HG02678 (cell line): ENCODE measurements around the gene AXDND1.
"Not testable (repeated sequence)": the region's sequence is repeated elsewhere in the genome, so short reads cannot be mapped to it uniquely, and the experiment has no call there.

Experiments
- ATAC-seq: cut with Tn5 transposase; IDR thresholded peaks from one replicate; pipeline ENCODE4 v1.9.1; 2021; ENCODE audit warnings: mild to moderate bottlenecking, moderate library complexity; ENCODE audit not compliant: unreplicated experiment

AXDND1 gene

DNA sequence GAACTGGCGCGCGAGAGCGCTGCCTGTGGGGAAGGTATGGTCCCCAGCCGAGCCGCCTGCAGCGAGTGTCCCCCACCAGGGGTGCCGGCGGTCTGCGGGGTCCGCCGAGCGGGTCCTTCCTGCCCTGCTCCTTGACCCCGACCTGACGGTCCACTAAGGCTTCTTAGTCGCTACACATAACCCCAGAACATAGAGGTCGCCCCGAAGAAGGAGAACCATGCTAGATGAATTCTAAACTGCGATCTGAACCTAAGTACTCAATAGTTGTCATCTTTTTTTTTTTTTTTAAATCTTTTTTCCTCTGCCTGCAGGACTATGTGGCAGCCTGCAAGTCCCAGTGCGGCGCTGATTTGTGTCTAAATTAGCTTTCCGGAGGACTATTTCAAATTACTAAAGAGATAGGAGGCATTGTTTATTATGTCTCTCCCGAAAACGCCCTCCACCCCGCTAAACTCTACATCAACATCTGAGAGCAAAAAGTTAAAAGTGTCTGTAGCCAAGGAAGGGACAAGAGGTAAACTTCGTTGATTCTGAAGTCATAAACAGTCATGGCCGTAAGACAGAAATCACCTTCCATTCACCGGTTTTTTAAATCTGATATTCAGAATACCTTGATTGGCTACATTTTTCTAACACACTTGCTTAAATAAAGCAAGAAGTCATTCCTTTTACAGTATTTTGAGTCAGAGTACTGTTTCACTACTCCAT is 476 bp downstream of the AXDND1 start:
- ATAC-seq: peak; percentile 33

GRCh38 chr1:179369751-179370341 is 4.1 kb downstream of the AXDND1 start:
- no peak for ATAC-seq

DNA sequence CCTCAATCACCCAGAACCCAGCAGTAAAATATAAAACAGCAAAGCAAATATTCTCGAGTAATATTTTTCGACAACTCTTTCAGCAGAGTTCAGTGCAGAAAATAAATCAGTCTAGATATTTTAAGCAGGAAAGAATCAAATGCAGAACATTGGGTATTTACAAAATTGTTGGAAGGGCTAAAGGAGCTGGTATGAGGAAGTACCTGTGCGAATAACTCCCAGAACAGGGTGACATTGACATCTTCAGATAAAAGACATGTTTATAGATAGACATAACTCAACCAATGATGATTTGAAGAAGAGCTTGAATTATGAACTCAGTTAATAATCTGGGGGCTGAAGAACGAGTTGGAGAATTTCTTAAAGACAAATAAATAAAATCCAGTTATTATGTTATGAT is 6.4 kb downstream of the AXDND1 start:
- no peak for ATAC-seq

DNA sequence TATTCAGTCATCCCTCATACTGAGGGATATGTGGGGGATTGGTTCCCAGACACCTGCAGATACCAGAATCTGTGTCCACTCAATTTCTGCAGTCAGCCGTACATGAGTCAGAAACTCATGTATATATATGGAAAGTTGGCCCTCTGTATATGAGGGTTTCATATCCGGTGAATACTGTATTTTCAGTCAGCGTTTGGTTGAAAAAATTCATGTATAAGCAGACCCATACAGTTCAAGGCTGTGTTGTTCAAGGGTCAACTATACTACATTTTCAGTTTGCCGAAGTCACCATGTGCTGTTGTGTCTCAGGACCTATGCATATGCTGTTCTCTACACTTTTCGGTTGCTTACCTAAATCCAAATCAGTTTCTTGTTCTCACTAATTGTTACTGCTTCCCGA is 10.5 kb downstream of the AXDND1 start:
- no peak for ATAC-seq

- no peak for ATAC-seq
Observed at GRCh38 chr1:179380299-179380698, 14.5 kb downstream of the AXDND1 start.

GRCh38 chr1:179384027-179384426 is 18.3 kb downstream of the AXDND1 start:
- ATAC-seq: no peak

GRCh38 chr1:179385510-179385909 is 19.7 kb downstream of the AXDND1 start:
- no peak for ATAC-seq

GRCh38 chr1:179393721-179394120 is 27.9 kb downstream of the AXDND1 start:
- no peak for ATAC-seq

- not testable (repeated sequence) for ATAC-seq
Observed at GRCh38 chr1:179399399-179399798, 33.6 kb downstream of the AXDND1 start.

- ATAC-seq: not testable (repeated sequence)
Observed at GRCh38 chr1:179417760-179418159, 52.0 kb downstream of the AXDND1 start.

DNA sequence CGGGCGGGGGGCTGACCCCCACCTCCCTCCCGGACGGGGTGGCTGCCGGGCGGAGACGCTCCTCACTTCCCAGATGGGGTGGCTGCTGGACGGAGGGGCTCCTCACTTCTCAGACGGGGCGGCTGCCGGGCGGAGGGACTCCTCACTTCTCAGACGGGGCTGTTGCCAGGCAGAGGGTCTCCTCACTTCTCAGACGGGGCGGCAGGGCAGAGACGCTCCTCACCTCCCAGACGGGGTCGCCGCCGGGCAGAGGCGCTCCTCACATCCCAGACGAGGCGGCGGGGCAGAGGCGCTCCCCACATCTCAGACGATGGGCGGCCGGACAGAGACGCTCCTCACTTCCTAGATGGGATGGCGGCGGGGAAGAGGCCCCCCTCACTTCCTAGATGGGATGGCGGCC is 52.9 kb downstream of the AXDND1 start:
- ATAC-seq: not testable (repeated sequence)

DNA sequence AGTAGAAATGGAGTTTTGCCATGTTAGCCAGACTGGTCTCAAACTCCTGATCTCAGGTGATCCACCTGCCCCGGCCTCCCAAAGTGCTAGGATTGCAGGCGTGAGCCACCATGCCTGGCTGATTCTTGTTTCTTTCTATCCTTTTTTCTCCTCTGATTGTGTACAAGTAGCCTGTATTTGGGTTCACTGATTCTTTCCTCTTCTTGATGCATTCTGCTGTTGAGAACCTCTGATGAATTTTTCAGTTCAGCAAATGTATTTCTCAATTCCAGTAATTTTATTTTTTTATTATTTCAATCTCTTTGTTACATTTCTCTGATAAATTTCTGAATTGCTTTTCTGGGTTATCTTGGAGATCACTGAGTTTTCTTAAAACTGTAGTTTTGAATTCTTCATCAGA is 58.8 kb downstream of the AXDND1 start:
- ATAC-seq: no peak

DNA sequence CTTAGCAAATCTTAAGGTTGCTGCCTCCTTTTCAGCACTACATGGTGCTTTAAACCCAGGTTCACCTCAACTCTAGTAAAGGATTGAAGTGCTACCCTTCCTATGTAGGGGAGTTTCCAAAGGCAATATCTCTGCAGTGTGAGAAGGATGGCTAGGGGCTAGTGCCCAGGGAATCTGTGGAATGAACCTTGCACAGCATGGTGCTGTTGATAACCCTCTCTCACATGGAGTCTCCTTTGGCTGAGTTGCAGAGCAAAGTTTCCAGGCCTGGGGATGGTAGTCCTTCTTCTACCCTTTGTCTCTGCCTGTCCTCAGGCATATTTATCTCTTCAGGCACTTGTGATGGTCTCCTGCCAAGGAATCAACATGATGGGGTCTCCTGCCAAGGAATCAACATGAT is 59.4 kb downstream of the AXDND1 start:
- no peak for ATAC-seq

- ATAC-seq: no peak
Observed at GRCh38 chr1:179437171-179437570, 71.4 kb downstream of the AXDND1 start.

DNA sequence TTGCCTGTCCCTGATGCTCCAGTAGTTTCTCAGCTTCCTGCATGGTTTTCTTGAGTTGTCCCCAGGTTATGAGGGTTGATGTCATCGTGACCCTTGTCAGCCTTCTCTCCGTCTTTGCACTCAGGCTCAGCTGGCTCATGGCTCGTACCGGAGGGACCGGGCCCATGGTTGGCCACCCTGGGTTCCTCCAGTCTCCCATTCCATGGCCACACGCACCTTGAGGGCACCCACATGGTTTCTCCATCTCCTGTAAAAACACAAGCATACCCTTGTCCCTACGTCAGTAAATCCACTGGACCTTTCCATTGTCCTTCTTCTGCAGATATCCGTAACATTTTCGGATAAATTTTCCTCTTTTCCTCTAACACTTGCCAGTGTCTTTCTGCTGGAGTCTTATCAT is 73.9 kb downstream of the AXDND1 start:
- ATAC-seq: not testable (repeated sequence)

DNA sequence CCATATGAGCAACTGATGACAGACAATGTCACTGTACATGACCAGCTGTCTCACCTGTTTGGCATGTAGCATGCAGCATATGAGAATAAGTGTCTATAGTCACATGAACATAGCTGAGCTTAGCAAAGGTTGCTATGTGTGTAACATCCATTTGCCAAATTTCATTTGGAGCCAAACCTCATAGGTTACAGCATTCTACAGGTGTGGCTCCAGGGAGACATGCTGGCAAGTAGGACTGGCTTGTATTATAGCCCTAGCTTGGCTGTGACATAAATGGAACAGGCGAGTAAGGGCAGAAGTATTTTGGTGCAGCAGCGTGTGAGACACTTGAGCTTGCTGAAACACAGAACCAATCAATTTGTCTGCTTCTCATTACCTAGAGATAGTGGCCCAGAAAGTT is 74.5 kb downstream of the AXDND1 start:
- ATAC-seq: not testable (repeated sequence)

GRCh38 chr1:179440971-179441370 is 75.2 kb downstream of the AXDND1 start:
- ATAC-seq: no peak

- no peak for ATAC-seq
Observed at GRCh38 chr1:179441501-179441900, 75.7 kb downstream of the AXDND1 start.

- not testable (repeated sequence) for ATAC-seq
Observed at GRCh38 chr1:179442846-179443245, 77.1 kb downstream of the AXDND1 start.

- ATAC-seq: no peak
Observed at GRCh38 chr1:179445593-179445992, 79.8 kb downstream of the AXDND1 start.

GRCh38 chr1:179447489-179447888 is 81.7 kb downstream of the AXDND1 start:
- ATAC-seq: no peak

GRCh38 chr1:179448437-179449149 is 82.8 kb downstream of the AXDND1 start:
- ATAC-seq: no peak
